ENCODE measurements around the gene COG6. TPM values are rescaled to one million over a fixed set of nuclear protein-coding genes. Genes with fewer than 3 reads are reported as not detected.
A peak's percentile ranks its signal among the peaks of the same experiment; 100 is the strongest.

Gene COG6
- total and polyA plus RNA-seq, 2 of the 4 experiments (the other 2 are of a cell fraction), result 22.8 to 37.5 TPM

- no peak overlapping the region for H2AK5ac ChIP-seq (ENCODE audit: low read depth, low read length)
- POLR2A ChIA-PET (ENCODE audit: unreplicated experiment), result no interaction called here
Measured at GRCh38 chr13:39612023-39612637, 43.3 kb upstream of the COG6 start.

More at GRCh38 chr13:39612023-39612637, 43.3 kb upstream of the COG6 start:
- H3K14ac ChIP-seq (replicated peaks; ENCODE audit: low read depth, low read length), result no peak overlapping the region
- no peak overlapping the region for H4K5ac ChIP-seq (ENCODE audit: low read depth, low read length)
- no peaks in the 10 kb centered on the region for H3K4me1 ChIP-seq (ENCODE audit: control insufficient read depth, insufficient read depth, low read length)
- H3K4me3 ChIP-seq (ENCODE audit: insufficient read depth, low read depth, low read length), result no peak overlapping the region
- TF ChIP-seq ELK1 (IDR thresholded peaks at IDR 0.05; ENCODE audit: borderline replicate concordance, low read depth, low read length) (no peak), CHD1 (IDR thresholded peaks at IDR 0.05; ENCODE audit: low read depth, low read length) (no peak), RAD21 (IDR thresholded peaks at IDR 0.05; ENCODE audit: low read length) (peak; percentile 75), SMC3 (IDR thresholded peaks at IDR 0.05; ENCODE audit: low read depth, low read length) (peak; percentile 76), CTCF (conservative IDR thresholded peaks at IDR 0.05; ENCODE audit: low read depth, low read length) (peak; percentile 83)
- H3K27me3 ChIP-seq (ENCODE audit: control insufficient read depth, insufficient read depth, low read length), result peaks cover 4% of the 10 kb centered on the region
- no peak overlapping the region for H3K9ac ChIP-seq (ENCODE audit: low read depth, low read length)
- no peak overlapping the region for H3K18ac ChIP-seq (ENCODE audit: low read depth, low read length)
- H2AFZ ChIP-seq (replicated peaks; ENCODE audit: low read length, poor library complexity), result no peak overlapping the region
- ATAC-seq (ENCODE audit: low read depth) (peak; percentile 65), DNase-seq (peak; percentile 78)
- no peak overlapping the region for H3K4me2 ChIP-seq (ENCODE audit: low read depth, low read length)
- no peak overlapping the region for H3K23ac ChIP-seq (ENCODE audit: low read depth, low read length)
- intact Hi-C loops (cut with micrococcal nuclease), result loop anchor here (1.0 to 2.0 kb wide), 3 partner anchors 197 to 1071 kb away; no protein-coding TSS in a partner anchor
- H2BK5ac ChIP-seq (ENCODE audit: low read depth, low read length, poor library complexity, severe bottlenecking), result no peak overlapping the region
- H3K79me1 ChIP-seq (ENCODE audit: low read depth in 1 of 2, low read length in 2 of 2), result no peaks in the 10 kb centered on the region
- H3K56ac ChIP-seq (ENCODE audit: extremely low read depth, insufficient read depth, low read length), result no peak overlapping the region
- dilution Hi-C loops (cut with HindIII; ENCODE audit: low sequenced_read_pairs, unreplicated experiment), result no loop called here
- no peaks in the 10 kb centered on the region for H3K36me3 ChIP-seq (ENCODE audit: control insufficient read depth, insufficient read depth, low read length)
- no peak overlapping the region for H2BK120ac ChIP-seq (ENCODE audit: low read depth, low read length)
- H3K27ac ChIP-seq (ENCODE audit: insufficient read depth, low read length), result no peak overlapping the region
- H4K91ac ChIP-seq (ENCODE audit: insufficient read depth, low read depth, low read length), result no peak overlapping the region
- no peaks in the 10 kb centered on the region for H3K9me3 ChIP-seq (ENCODE audit: control insufficient read depth, insufficient read depth, low read length)
- H4K8ac ChIP-seq (ENCODE audit: low read depth in 2 of 2, low read length in 2 of 2), result no peak overlapping the region
- no peaks in the 10 kb centered on the region for H4K20me1 ChIP-seq (ENCODE audit: insufficient read depth, low read length)
- no CpG with 5 or more reads among the region's 5 CpGs for WGBS, 2 experiments (ENCODE audit: extremely low coverage in 2 of 2, insufficient read length in 1 of 2)
- BruUV-seq (replicated peaks), result no TSS peak
- no peak overlapping the region for H2BK15ac ChIP-seq (ENCODE audit: low read depth, low read length)
- no peaks in the 10 kb centered on the region for H3K9me1 ChIP-seq (ENCODE audit: insufficient read depth, low read length)
- H3K4ac ChIP-seq (ENCODE audit: low read depth, low read length), result no peak overlapping the region
- in situ Hi-C loops (cut with MboI; ENCODE audit: low sequenced_read_pairs), result loop anchor here (5.0 kb wide), 2 partner anchors 330 to 465 kb away; no protein-coding TSS in a partner anchor
- H2BK20ac ChIP-seq (ENCODE audit: low read depth, low read length), result no peak overlapping the region
- no peak overlapping the region for H2AK9ac ChIP-seq (replicated peaks; ENCODE audit: low read depth, low read length, poor library complexity)
- CTCF ChIA-PET, result interaction anchor here (0.6 to 2.5 kb wide), 21 partner anchors 9 to 807 kb away, joined by 3 to 22 read pairs (median 4); partner anchors contain the start of gene LHFPL6

Data from IMR-90 (cell line).